Neural cell (in vitro differentiated cells): Measurements from ENCODE around the gene WDR89.

ENCODE experiments used
- CTCF ChIP-seq: fragments of 450-650 bp; IDR thresholded peaks from 2 replicates; pipeline ENCODE4 v1.5.1; 2014; ENCODE audit warnings: antibody characterized with exemption, mild to moderate bottlenecking, moderate library complexity; ENCODE audit not compliant: poor library complexity, severe bottlenecking
- SMC3 ChIP-seq: fragments of 450-650 bp; conservative IDR thresholded peaks from 2 replicates; pipeline ENCODE4 v1.6.1; 2014; ENCODE audit warnings: antibody characterized with exemption, mild to moderate bottlenecking, moderate library complexity; ENCODE audit not compliant: poor library complexity

DNA sequence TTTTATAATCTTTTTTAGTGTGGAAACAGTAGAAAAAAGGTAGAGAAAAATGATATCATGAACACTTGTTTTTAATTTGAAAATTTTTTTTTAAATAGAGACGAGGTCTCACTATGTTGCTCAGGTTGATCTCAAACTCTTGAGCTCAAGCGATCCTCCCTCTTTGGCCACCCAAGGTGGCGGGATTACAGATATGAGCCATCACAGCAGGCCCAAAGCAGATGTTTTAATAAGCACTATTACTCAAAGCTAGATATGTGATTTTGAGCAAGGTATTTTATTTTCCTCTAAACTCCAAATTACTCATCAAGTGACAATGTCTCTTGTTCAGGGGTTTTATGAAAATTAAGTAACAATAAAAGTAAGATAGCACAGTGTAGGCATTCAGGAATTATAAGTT is 10.7 kb upstream of the WDR89 start:
- TF ChIP-seq SMC3 (no peak), CTCF (no peak)
